HCT116 (cell line): Measurements from ENCODE around the gene NUDT9.

Experiments used
- ATF3 ChIP-seq: IDR thresholded peaks from 2 replicates; pipeline ENCODE4 v1.6.1; 2012
- CBX3 ChIP-seq: IDR thresholded peaks from 2 replicates; pipeline ENCODE4 v1.6.1; 2012; ENCODE audit warnings: low read depth
- CEBPB ChIP-seq: IDR thresholded peaks from 2 replicates; pipeline ENCODE4 v1.6.1; 2012; ENCODE audit warnings: low read depth
- EGR1 ChIP-seq: IDR thresholded peaks from 2 replicates; pipeline ENCODE4 v1.6.1; 2012; ENCODE audit warnings: low read depth
- EZH2 ChIP-seq: fragments of 200-600 bp; sonication (generic); IDR thresholded peaks from 2 replicates; pipeline ENCODE4 v1.6.1; 2017; ENCODE audit warnings: antibody characterized with exemption, mixed run types
- POLR2A ChIP-seq: IDR thresholded peaks from 2 replicates; pipeline ENCODE4 v1.7.0; 2011; ENCODE audit warnings: borderline replicate concordance; ENCODE audit not compliant: insufficient read depth, insufficient read length; ENCODE audit errors: extremely low read depth
- TF ChIP-seq, protein P1 (sequence below), 3 experiments: fragments of 200-600 bp in 1 of 3; sonication (generic) in 1 of 3; IDR thresholded peaks in 2 of 3; conservative IDR thresholded peaks in 1 of 3; 2 replicates each; pipeline ENCODE4 v1.5.1; 2012 to 2017; ENCODE audit warnings: low read depth in 2 of 3, low read length in 2 of 3, antibody characterized with exemption in 1 of 3, borderline replicate concordance in 1 of 3, control low read depth in 1 of 3, mild to moderate bottlenecking in 1 of 3, mixed read lengths in 1 of 3, mixed run types in 1 of 3, moderate library complexity in 1 of 3; ENCODE audit not compliant: insufficient read depth in 1 of 3

DNA sequence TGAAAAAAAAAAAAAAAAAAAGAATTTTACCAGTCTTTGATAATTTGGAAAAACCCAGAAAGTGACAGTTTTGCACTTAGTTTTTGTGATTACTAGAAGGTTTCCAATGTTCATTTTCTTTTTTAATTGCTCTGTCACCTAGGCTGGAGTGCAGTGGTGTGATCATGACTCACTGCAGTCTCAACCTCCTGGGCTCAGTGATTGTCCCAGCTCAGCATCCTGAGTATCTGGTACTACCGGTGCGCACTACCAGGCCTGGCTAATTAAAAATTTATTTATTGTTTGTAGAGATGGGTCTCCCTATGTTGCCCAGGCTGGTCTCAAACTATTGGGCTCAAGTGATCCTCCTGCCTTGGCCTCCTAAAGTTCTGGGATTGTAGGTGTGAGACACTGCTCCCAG, 3.3 kb downstream of the NUDT9 start:
- TF ChIP-seq, protein P1, sequence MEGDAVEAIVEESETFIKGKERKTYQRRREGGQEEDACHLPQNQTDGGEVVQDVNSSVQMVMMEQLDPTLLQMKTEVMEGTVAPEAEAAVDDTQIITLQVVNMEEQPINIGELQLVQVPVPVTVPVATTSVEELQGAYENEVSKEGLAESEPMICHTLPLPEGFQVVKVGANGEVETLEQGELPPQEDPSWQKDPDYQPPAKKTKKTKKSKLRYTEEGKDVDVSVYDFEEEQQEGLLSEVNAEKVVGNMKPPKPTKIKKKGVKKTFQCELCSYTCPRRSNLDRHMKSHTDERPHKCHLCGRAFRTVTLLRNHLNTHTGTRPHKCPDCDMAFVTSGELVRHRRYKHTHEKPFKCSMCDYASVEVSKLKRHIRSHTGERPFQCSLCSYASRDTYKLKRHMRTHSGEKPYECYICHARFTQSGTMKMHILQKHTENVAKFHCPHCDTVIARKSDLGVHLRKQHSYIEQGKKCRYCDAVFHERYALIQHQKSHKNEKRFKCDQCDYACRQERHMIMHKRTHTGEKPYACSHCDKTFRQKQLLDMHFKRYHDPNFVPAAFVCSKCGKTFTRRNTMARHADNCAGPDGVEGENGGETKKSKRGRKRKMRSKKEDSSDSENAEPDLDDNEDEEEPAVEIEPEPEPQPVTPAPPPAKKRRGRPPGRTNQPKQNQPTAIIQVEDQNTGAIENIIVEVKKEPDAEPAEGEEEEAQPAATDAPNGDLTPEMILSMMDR (IDR thresholded peaks at IDR 0.05 in 2 of 3, conservative IDR thresholded peaks at IDR 0.05 in 1 of 3; ENCODE audit: borderline replicate concordance in 1 of 3, insufficient read depth in 1 of 3, low read depth in 2 of 3, low read length in 2 of 3): no peak
- TF ChIP-seq EZH2 (no peak), POLR2A (no peak), CBX3 (no peak), EGR1 (no peak), ATF3 (no peak), CEBPB (no peak)
